Mucosa of gallbladder (tissue), 1 donor: ENCODE results near the gene RBM33. TPM values are rescaled to one million over a fixed set of nuclear protein-coding genes. Genes with fewer than 3 reads are reported as not detected.
A peak's percentile ranks its signal among the peaks of the same experiment; 100 is the strongest.
"Not testable (repeated sequence)": the region's sequence is repeated elsewhere in the genome, so short reads cannot be mapped to it uniquely, and the experiment has no call there.

Experiments used
- DNase-seq: peaks from one replicate; pipeline ENCODE4 v3.0.0-alpha.2; 2020; ENCODE audit warnings: low spot score
- total RNA-seq: library from RNA; stranded (reverse); gene quantifications from one replicate; pipeline ENCODE4 v1.2.1, GENCODE V29; 2021
- donor health status: DM: no; HTN: no; CAD: no.

Gene RBM33, protein sequence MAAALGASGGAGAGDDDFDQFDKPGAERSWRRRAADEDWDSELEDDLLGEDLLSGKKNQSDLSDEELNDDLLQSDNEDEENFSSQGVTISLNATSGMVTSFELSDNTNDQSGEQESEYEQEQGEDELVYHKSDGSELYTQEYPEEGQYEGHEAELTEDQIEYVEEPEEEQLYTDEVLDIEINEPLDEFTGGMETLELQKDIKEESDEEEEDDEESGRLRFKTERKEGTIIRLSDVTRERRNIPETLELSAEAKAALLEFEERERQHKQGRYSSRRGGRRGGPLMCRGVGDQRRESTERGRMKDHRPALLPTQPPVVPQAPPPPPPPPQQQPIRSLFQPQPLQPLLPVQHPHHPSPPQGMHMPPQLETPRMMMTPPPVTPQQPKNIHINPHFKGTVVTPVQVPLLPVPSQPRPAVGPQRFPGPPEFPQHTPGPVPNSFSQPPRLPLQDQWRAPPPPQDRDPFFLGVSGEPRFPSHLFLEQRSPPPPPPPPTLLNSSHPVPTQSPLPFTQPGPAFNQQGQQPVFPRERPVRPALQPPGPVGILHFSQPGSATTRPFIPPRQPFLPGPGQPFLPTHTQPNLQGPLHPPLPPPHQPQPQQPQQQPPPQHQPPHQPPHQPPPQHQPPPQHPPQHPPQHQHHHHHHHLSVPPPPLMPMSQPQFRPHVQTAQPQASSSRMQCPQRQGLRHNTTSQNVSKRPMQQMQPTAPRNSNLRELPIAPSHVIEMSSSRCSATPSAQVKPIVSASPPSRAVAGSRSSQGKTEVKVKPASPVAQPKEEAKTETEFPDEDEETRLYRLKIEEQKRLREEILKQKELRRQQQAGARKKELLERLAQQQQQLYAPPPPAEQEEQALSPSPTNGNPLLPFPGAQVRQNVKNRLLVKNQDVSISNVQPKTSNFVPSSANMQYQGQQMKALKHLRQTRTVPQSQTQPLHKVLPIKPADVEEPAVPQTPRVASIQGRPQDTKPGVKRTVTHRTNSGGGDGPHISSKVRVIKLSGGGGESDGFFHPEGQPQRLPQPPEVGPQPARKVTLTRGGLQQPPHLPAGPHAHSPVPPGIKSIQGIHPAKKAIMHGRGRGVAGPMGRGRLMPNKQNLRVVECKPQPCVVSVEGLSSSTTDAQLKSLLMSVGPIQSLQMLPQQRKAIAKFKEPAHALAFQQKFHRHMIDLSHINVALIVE
- total RNA-seq = 59.1 TPM

DNA sequence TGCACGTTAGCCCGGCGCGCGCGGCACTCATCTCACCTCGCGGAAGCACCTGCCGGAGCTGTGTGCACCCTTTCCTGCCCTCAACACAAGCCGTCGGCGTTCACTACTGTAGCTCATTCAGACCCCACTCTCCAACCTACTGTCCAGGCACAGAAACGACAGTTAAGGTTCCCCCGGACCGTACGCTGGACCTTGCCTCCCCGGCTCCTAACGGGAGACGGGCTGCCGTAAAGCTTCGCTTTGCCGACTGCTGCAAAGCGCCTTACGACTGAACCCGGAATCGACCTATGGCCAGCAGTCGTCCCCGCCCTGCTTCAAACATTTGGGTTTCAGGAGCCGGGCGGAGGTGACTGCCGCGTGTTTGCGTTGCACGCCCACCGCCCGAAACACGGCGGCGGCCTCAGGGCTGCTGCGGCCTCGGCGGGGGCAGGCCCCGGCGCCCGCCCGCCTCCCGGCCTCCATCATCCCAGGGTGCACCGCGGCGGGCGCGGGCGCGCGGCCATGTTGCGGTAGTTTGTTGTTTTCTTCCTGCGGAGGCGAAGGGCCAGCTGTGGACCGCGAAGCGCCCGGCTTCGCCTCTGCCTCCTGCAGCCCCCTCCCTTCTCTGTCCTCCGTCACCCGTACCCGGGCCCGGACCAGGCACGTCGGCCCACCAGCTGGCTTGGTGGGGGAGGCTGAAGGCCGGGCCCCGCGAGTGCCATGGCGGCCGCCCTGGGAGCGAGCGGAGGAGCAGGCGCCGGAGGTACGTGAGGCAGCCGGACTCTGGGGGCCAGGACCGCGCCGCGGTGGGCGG lies at the start of gene RBM33:
Gene RBM33 (plus strand): TSS at position 484 of the 793 bp plus-strand sequence. CDS start 216 bp downstream, at position 700.
- peak; percentile 76 for DNase-seq

DNA sequence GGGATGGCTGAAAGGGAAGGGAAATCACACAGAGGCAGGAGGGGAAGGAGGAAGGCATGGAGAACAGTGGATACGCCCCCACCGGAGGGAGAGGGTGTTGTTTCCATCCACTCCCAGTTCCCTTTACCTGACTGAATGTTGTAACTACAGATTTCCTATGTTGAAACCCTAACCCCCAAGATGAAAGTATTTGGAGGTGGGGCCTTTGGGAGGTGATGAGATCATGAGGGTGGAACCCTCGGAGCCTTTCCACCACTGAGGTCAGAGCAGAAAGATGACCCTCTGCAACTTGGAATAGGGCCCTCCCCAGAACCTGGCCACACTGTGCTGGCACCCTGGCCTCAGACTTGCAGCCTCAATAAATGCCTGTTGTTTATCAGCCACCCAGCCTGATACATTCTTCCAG lies 49.5 kb upstream of the RBM33 start:
- no peak for DNase-seq

DNA sequence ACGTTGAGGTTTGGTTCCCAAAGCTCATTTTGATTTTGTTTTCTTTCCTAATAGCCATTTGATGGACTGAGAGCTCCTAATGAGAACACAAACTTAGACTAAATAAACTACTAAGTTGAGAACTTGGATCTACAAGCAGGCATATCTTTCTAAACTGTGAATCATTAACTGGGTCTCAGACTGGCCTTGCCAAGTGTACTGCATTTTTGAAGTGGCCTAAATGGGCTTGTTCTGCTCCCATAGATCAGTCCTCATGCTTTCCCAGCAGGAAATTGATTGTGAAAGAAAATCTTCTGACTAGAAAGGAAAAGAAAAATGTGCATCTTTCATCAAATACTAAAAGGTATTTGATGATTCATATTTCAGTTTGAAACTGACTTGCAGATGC lies 46.7 kb upstream of the RBM33 start:
- DNase-seq = peak; percentile 27

DNA sequence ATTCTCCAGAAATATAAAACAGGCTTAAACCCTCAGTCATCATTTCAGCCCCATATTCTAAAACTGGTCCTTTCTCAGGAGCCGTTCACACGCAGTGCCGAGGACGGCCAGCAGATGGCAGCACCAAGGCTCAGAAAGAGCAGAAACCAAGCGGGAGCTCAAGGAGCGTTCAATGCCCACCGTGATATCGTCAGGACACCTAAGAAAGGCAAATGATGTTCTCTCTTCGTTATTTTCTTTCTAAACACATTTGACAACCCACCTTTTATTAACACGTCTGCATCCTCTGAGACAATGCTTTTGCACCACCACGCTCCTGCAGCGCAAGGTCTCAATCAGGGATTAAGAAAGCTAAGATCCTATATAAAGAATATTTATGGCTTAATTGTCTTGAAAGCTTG lies 45.7 kb upstream of the RBM33 start:
- peak; percentile 87 for DNase-seq

DNA sequence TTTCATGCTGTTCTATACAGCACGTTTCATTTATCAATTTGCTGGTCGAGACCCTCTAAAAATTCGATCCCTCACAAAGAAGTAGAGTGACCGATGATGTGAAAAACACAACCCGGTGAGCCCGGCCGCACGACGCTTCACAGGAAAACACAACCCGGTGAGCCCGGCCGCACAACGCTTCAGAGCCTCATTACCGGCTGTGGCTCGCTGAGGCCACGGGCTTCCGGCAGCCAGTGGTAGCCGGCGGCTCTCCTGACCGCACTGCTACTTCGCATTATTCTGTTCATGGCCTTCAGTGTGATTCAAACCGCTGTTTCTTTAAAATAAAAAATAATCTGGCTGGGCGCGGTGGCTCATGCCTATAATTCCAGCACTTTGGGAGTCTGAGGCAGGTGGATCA lies 42.3 kb upstream of the RBM33 start:
- DNase-seq = no peak

DNA sequence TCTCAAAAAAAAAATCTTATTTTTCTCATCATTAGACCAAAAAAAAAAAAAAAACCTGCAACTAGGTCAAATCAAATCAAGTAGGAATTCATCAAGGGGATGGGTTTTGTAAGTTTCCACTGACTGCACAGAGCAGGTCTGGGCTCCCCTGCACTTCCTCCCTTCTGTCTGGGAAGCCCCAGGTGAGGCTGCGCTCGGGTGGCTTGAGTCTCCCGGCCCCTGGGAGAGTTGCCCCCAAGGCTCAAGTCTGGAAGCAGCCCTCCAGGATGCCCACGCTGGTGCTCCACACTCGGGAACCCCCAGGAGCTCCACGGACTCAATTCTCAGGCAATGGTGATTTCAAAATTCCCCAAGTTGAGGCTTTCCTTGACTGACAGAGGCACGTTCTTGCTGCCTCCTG lies 41.7 kb upstream of the RBM33 start:
- DNase-seq = no peak

DNA sequence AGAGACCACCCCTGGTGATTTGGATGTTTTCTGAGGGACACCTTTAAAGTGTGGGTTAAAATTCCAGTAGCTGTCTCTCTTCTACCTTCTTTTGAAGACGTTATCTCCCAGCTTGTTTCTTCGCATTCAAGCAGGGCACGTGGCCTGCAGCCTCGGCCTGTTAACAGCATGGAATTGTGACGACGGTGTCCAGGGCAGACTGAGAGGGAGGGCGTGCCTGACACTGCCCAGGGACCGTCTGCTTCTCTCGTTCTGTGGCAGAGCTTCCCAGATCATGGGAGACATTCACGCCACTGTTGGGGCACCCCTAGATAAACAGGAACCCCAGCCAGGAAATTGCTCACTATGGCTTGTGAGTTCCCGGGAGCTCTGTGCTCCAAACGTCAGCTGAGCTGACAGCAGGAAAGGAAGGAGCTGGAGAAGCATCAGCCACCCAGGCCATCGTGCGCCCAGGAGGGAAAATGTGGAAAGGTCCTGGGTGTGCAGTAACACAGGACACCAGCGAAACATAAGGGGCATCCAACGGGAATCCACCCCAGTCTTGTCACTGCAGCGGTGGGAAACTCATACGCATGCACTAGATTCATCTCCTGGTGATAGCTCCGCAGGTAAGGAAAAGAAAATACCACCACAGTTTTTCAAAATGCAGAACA lies 41.1 kb upstream of the RBM33 start:
- DNase-seq = no peak

DNA sequence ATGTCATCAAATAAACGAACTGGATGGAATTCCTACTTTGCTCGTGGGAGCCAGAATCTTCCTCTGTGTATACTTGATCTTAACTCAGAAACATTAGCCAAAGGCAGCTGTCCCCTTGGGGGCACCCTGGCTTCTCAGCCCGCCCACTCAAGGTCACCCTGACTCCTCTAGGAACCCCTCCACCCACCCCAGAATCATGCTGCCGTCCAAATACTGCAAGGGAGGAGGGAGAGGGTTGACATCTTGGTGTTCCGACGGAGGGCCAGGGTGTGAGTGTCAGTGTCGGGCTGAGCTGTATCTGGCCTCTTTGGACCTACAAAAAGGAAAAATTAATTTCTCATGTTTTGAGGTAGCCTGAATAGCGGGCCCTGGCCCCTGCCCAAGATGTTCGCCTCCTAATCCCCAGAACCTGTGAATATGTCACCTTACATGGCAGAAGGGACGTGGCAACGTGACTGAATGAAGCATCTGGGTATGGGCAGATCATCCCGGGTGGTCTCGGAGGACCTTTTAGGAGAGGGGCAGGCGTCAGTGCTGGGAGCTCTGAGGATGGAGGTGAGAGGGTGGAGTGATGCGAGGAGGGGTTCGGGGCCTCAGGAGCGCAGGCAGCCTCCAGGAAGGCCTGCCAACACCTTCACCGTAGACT lies 40.5 kb upstream of the RBM33 start:
- DNase-seq = no peak

DNA sequence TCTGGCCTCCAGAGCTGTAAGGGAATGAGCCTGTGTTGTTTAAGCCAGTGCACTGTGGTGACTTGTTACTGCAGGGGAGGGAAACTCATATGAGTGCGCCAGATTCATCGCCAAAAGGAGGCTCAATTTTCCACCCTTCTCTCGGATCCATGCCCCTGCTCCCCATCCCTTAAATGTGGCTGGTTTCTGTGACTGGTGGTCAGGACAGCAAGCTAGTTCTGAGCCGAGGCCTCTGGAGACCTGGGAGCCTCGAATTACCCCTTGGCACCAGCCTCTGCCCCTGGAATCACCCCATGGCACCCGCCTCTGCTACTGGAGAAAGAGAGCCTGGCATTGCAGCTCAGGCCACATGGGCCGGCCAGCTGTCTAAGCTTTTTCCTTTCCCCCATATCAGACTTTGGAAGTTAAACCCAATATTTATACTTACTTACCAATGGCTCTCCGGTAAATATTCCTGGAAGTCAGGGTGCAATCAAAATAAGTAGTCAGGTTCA lies 39.9 kb upstream of the RBM33 start:
- no peak for DNase-seq

DNA sequence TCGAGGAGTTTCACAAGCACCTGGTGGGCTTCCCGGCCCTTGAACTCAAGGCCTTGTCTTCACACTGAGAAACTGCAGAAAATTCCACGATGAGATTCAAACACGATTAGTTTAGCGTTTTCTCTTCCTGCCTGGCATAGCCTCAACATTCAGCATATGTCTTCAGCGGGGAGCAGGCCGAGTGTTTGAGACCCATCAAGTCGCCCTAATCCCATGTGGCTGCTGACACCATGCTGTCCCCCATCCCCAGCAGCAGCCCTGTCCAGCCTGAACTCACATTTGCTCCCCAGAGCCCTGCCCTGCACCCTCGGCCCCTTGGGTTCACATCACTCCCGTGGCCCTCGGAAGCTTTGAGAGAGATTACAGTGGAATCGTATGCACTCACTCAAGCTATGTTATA lies 35.3 kb upstream of the RBM33 start:
- no peak for DNase-seq

DNA sequence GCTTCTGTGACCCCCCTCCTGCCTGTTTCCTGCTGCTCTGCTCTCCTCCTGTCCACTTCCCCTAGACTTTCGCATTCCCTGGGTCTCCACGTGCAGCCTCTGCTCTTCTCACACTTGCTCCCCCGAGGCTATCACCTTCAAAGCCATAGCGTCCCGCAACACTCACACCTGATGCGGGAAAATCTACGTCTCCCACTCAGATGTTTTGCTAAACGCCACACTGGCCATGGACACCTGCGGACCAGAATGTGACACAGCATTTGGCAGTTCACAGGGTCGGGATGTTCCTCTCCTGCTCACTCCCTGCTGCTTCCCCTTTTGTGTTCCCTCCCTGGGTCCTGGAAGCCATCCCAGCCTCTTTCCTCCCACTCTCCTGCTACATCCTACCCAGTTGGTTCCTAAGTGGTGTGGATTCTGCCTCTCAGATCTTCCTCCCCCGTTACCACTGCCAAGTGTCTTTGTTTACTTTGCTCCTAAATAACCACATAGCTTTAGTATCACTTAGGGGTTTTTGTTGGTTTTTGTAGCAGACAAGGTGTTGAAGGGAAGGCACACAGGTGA lies 33.7 kb upstream of the RBM33 start:
- DNase-seq = no peak

DNA sequence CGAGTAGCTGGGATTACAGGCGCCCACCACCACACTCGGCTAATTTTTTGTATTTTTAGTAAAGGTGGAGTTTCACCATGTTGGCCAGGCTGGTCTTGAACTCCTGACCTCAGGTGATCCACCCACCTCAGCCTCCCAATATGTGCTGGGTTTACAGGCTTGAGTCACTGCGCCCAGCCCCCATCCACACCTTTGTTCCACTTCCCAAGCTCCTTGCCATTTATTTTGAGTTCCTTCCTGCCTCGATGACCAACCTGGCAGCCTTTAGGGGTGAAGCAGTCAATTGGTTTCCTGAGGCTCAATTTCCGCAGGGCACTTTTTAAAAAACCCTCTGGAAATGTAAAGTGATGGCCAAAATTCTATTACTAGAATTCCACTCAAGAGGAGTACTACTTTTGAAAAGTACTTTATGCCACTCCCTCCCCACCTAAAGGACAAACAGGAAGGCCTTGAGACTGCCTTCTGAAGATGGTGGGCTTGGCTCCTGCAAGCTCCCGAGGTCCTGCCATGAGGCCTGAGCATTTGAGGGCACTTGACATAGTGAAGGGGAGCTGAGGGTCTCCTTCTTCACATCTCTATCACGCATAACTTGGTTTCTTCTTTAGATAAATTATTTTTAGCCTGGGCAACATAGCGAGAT lies 32.5 kb upstream of the RBM33 start:
- DNase-seq = no peak

DNA sequence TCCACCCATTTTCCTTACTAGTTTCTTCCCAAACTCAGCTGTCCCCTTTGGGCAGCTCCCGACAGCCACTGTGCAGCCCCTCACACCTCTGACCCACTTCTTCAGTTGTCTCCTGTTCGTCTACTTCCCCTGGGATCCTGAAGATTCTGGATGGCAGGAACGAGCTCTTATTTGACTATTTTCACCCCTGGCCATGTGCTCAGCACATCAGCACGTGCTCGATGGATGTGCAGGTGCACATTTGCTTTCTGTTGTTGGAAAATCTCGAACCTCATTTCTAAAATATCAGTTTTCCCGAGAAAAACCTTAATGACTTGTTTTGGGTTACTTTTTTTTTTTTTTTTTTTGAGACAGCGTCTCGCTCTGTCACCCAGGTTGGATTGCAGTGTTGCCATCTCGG lies 31.8 kb upstream of the RBM33 start:
- DNase-seq = no peak

DNA sequence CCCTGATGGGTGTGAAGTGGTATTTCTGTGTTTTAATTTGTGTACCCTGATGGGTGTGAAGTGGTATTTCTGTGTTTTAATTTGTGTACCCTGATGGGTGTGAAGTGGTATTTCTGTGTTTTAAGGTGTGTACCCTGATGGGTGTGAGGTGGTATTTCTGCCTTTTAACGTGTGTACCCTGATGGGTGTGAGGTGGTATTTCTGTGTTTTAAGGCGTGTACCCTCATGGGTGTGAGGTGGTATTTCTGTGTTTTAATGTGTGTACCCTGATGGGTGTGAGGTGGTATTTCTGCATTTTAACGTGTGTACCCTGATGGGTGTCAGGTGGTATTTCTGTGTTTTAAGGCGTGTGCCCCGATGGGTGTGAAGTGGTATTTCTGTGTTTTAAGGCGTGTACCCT lies 29.4 kb upstream of the RBM33 start:
- DNase-seq = not testable (repeated sequence)

DNA sequence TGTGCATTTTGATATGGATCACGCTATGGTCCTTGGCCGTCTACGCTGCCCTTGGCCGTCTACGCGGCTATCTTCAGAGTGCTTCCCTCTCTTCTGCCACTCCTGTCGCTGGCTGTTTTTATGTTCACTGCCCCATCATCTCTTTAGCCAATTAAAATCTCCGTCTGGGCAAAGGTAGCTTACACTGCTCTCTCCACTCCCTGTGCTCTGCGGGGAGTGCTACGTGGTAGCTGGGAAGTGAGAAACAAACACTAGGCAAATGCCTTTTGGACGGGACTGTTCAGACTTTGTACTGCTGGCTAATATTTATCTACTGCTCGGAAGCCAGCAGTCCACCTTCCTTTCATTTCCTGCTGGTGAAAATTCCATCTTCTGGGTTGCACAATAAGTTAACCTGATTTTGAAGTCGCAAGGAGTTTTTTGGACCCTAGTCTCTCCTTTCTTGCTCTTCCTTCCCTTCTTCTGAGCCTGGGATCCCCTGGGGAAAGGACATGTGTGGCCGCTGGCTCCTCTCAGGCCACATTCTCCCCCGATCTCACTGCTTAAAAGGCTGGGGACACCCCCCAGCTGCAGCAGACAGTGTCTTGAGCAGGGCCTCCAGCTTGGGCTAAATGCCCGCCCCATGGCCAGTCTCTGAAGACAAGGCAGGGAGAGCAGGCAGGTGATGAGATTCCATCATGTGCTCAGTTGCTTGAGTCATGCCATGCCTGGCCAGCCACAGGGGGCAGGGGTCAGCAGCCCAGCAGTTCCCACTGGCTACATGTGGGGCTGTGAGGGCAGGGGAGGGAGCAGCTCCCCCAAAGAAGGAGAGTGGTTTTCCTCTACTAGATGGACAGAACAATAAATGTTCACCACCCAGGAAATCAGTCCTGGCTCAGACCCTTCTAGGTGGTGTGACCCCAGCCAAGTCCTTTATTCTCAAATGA lies 25.5 kb upstream of the RBM33 start:
- DNase-seq = peak; percentile 87

DNA sequence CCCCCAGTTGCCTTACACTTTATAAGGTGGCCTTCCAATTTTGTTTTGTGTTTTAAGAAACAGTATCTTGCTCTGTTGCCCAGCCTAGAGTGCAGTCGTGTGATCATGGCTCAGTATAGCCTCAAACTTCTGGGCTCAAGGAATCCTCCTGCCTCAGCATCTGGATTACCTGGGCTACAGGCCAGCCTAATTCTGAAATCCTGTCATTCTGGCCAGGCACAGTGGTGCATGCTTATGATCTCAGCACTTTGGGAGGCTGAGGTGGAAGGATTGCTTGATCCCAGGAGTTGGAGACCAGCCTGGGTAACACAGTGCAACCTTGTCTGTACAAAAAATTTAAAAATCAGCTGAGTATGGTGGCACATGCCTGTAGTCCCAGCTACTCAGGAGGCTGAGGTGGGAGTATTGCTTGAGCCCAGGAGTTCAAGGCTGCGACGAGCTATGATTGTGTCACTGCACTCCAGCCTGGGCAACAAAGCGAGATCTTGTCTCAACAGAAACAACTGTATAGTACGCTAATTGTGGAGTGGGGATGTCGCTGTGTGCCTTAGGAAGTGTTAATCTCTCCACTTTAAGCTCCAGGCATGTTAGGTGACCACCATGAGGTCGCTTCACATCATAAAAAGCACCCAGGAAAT lies 24.7 kb upstream of the RBM33 start:
- no peak for DNase-seq

DNA sequence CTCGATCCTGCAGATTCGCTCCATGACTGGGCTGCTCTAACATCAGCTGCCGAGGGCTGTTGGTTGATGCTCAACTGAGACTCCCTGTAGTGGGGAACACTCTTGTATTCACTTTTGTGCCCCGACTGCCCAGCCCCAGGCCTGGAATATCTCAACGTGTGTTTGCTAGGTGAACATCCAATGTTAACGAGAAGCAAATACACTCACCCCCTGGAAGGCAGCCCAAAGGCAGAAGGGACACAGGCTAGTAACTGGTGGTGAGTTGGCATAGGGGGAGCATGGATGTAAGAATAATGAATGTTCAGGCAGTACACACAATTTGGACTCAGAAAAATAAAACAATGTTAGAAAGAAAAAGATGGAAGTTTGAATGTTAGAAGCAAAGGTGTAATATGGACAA lies 24.0 kb upstream of the RBM33 start:
- DNase-seq = no peak
